Liver (tissue), 9 donors: ENCODE results near the gene MYL10. TPM values are rescaled to one million over a fixed set of nuclear protein-coding genes. Genes with fewer than 3 reads are reported as not detected.

Experiments used
- DNase-seq: peaks from one replicate; pipeline ENCODE4 v3.0.0-alpha.2; 2017; ENCODE audit warnings: low spot score
- H3K27ac ChIP-seq, 2 donors: one replicate each; pipeline ENCODE4 v1.7.0; 2013; ENCODE audit warnings: inconsistent platforms in 2 of 2, low read length in 2 of 2, control low read depth in 1 of 2, low read depth in 1 of 2, mild to moderate bottlenecking in 1 of 2
- H3K27me3 ChIP-seq, 4 donors: one replicate each; pipeline versions ENCODE4 v1.6.1 to v1.7.0; 2013; ENCODE audit warnings: low read length in 3 of 4, inconsistent platforms in 1 of 4, mild to moderate bottlenecking in 1 of 4, moderate library complexity in 1 of 4; ENCODE audit not compliant: control insufficient read depth in 4 of 4, insufficient read depth in 4 of 4
- H3K36me3 ChIP-seq, 4 donors: one replicate each; pipeline versions ENCODE4 v1.6.1 to v1.7.0; 2013; ENCODE audit warnings: low read length in 3 of 4, mild to moderate bottlenecking in 3 of 4, low read depth in 1 of 4, moderate library complexity in 1 of 4; ENCODE audit not compliant: control insufficient read depth in 4 of 4, insufficient read depth in 3 of 4
- H3K4me1 ChIP-seq, 4 donors: one replicate each; pipeline versions ENCODE4 v1.6.1 to v1.7.0; 2013; ENCODE audit warnings: low read length in 3 of 4, mild to moderate bottlenecking in 3 of 4, moderate library complexity in 1 of 4; ENCODE audit not compliant: control insufficient read depth in 4 of 4, insufficient read depth in 4 of 4
- H3K4me3 ChIP-seq, 3 donors: one replicate each; pipeline versions ENCODE4 v1.6.1 to v1.7.0; 2013; ENCODE audit warnings: low read length in 3 of 3, control low read depth in 1 of 3, low read depth in 1 of 3, mild to moderate bottlenecking in 1 of 3
- H3K9ac ChIP-seq, 2 donors: one replicate each; pipeline ENCODE4 v1.7.0; 2013; ENCODE audit warnings: low read length in 2 of 2, mild to moderate bottlenecking in 2 of 2, moderate library complexity in 2 of 2, control low read depth in 1 of 2, low read depth in 1 of 2
- H3K9me3 ChIP-seq, 4 donors: one replicate each; pipeline versions ENCODE4 v1.6.1 to v1.7.0; 2013; ENCODE audit warnings: low read length in 3 of 4; ENCODE audit not compliant: control insufficient read depth in 4 of 4
- EGR1 ChIP-seq, 2 donors: IDR thresholded peaks; 2 replicates each; pipeline ENCODE4 v1.6.1; 2016 to 2018; ENCODE audit warnings: antibody characterized with exemption in 2 of 2, low read depth in 2 of 2
- FOXA1 ChIP-seq: IDR thresholded peaks from 2 replicates; pipeline ENCODE4 v1.6.1; 2016; ENCODE audit warnings: antibody characterized with exemption
- GABPA ChIP-seq, 2 donors: IDR thresholded peaks in 1 of 2; conservative IDR thresholded peaks in 1 of 2; 2 replicates each; pipeline ENCODE4 v1.6.1; 2016; ENCODE audit warnings: antibody characterized with exemption in 2 of 2, mild to moderate bottlenecking in 1 of 2, moderate library complexity in 1 of 2
- HNF4A ChIP-seq, 2 donors: conservative IDR thresholded peaks; 2 replicates each; pipeline ENCODE4 v1.6.1; 2016; ENCODE audit warnings: antibody characterized with exemption in 2 of 2, mild to moderate bottlenecking in 2 of 2
- HNF4G ChIP-seq: IDR thresholded peaks from 2 replicates; pipeline ENCODE4 v1.6.1; 2016; ENCODE audit warnings: antibody characterized with exemption
- JUND ChIP-seq, 2 donors: IDR thresholded peaks; 2 replicates each; pipeline ENCODE4 v1.6.1; 2016; ENCODE audit warnings: antibody characterized with exemption in 2 of 2
- NR2F2 ChIP-seq: IDR thresholded peaks from 2 replicates; pipeline ENCODE4 v1.6.1; 2016; ENCODE audit warnings: antibody characterized with exemption
- RAD21 ChIP-seq, 2 donors: IDR thresholded peaks; 2 replicates each; pipeline ENCODE4 v1.6.1; 2016; ENCODE audit warnings: antibody characterized with exemption in 2 of 2, mild to moderate bottlenecking in 2 of 2
- RXRA ChIP-seq, 2 donors: IDR thresholded peaks; 2 replicates each; pipeline ENCODE4 v1.6.1; 2017 to 2018; ENCODE audit warnings: antibody characterized with exemption in 2 of 2, mild to moderate bottlenecking in 1 of 2
- SP1 ChIP-seq: IDR thresholded peaks from 2 replicates; pipeline ENCODE4 v1.6.1; 2018; ENCODE audit warnings: antibody characterized with exemption, mild to moderate bottlenecking
- TAF1 ChIP-seq: conservative IDR thresholded peaks from 2 replicates; pipeline ENCODE4 v1.6.1; 2016; ENCODE audit warnings: antibody characterized with exemption, mild to moderate bottlenecking
- YY1 ChIP-seq: IDR thresholded peaks from 2 replicates; pipeline ENCODE4 v1.6.1; 2016; ENCODE audit warnings: antibody characterized with exemption, mild to moderate bottlenecking
- WGBS: extraction: QIAGEN DNeasy Blood & Tissue Kit; methylation state at CpG from one replicate; pipeline ENCODE4 v1.1.7; 2013; 5-methylcytosine and 5-hydroxymethylcytosine counted together
- polyA plus RNA-seq, 2 donors: library from polyadenylated mRNA; stranded (reverse) in 1 of 2; unstranded in 1 of 2; fragments of 200-250 nt in 1 of 2; fragments of >200 nt in 1 of 2; fragmentation: Nextera tagmentation in 1 of 2; extraction: Ambion mirVana in 1 of 2; gene quantifications; one replicate each; pipeline versions ENCODE4 v1.2.1 to v1.2.3, GENCODE V29; 2013 to 2015
- total RNA-seq, 2 donors: library from RNA; depleted of rRNA; stranded (reverse); fragments of >200 nt; gene quantifications; one replicate each; pipeline ENCODE4 v1.2.3, GENCODE V29; 2014
- TF ChIP-seq, protein P1 (sequence below): fragments of 150-350 bp; IDR thresholded peaks from 2 replicates; pipeline ENCODE4 v1.5.1; 2017; ENCODE audit warnings: improper control_type of control experiment, low read depth, low read length; ENCODE audit not compliant: missing input control
- TF ChIP-seq, protein P2 (sequence below): IDR thresholded peaks from 2 replicates; pipeline ENCODE4 v1.6.1; 2016; ENCODE audit warnings: antibody characterized with exemption
- TF ChIP-seq, protein P3 (sequence below): IDR thresholded peaks from 2 replicates; pipeline ENCODE4 v1.6.1; 2016; ENCODE audit warnings: antibody characterized with exemption, mild to moderate bottlenecking
- donor health status: healthy.
- donor health status: healthy.
- donor health status: healthy.
- donor health status: healthy.
- donor health status: healthy.

The MYL10 gene
- total and polyA plus RNA-seq, 4 donors, result not detected

DNA sequence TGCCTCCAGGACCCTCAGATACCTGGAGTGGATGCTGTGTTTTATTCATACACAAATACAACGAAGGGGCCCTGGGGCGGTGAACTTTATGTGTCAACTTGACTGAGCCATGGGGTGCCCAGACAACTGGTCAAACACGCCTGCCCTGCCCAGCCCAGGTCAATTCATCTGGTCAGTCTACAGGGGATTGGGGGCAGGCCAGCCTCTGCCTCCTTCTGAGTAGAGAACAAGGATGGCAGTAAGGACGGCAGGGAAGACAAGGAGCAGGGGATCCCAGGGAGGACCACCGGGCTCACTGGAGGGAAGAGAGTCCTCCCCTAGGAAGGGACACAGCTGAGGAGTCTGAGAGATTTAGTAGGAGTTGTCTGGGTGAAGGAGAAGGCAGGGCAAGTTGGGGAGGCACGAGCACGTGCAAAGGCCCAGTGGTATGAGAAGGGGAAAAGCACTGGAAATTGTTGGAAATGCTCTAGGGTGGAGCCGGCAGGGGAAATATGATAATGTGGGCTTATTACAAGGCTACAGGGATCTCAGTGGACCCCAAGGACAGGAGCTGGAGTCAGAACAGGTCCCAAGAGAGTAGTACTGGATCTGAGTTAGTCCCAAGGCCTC is 63.4 kb downstream of the MYL10 start (continued):
- TF ChIP-seq, protein P1, sequence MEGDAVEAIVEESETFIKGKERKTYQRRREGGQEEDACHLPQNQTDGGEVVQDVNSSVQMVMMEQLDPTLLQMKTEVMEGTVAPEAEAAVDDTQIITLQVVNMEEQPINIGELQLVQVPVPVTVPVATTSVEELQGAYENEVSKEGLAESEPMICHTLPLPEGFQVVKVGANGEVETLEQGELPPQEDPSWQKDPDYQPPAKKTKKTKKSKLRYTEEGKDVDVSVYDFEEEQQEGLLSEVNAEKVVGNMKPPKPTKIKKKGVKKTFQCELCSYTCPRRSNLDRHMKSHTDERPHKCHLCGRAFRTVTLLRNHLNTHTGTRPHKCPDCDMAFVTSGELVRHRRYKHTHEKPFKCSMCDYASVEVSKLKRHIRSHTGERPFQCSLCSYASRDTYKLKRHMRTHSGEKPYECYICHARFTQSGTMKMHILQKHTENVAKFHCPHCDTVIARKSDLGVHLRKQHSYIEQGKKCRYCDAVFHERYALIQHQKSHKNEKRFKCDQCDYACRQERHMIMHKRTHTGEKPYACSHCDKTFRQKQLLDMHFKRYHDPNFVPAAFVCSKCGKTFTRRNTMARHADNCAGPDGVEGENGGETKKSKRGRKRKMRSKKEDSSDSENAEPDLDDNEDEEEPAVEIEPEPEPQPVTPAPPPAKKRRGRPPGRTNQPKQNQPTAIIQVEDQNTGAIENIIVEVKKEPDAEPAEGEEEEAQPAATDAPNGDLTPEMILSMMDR, result no peak
- TF ChIP-seq RAD21 (IDR thresholded peaks at IDR 0.05) (no peak), RXRA (IDR thresholded peaks at IDR 0.05) (no peak), HNF4G (no peak)

DNA sequence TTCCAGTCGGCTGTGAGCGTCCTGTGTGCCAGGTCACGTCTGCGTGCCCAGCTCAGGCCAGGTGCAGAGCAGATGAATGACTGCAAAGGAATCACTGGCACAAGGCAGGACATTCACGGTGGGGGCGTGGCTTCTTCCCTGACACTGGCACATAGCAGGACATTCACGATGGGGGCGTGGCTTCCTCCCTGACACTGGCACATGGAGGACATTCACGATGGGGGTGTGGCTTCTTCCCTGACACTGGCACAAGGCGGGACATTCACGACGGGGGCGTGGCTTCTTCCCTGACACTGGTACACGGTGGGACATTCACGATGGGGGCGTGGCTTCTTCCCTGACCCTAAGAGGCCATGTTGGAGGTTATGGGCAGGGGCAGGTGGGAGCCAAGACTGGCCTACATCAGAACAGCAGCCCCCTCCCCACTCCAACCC is 64.3 kb downstream of the MYL10 start:
- Histone ChIP-seq H3K27ac (no peak overlapping the region), H3K9me3 (no peaks in the 10 kb centered on the region), H3K27me3 (no peaks in the 10 kb centered on the region), H3K4me1 (no peaks in the 10 kb centered on the region), H3K9ac (no peak overlapping the region), H3K36me3 (no peaks in the 10 kb centered on the region), H3K4me3 (no peak overlapping the region)
- TF ChIP-seq RAD21 (IDR thresholded peaks at IDR 0.05) (no peak), RXRA (IDR thresholded peaks at IDR 0.05) (no peak), HNF4A (conservative IDR thresholded peaks at IDR 0.05) (no peak), YY1 (no peak), JUND (IDR thresholded peaks at IDR 0.05) (no peak), SP1 (no peak), NR2F2 (no peak), GABPA (IDR thresholded peaks at IDR 0.05 in 1 of 2, conservative IDR thresholded peaks at IDR 0.05 in 1 of 2) (no peak), TAF1 (no peak), HNF4G (no peak)
- TF ChIP-seq, protein P2, sequence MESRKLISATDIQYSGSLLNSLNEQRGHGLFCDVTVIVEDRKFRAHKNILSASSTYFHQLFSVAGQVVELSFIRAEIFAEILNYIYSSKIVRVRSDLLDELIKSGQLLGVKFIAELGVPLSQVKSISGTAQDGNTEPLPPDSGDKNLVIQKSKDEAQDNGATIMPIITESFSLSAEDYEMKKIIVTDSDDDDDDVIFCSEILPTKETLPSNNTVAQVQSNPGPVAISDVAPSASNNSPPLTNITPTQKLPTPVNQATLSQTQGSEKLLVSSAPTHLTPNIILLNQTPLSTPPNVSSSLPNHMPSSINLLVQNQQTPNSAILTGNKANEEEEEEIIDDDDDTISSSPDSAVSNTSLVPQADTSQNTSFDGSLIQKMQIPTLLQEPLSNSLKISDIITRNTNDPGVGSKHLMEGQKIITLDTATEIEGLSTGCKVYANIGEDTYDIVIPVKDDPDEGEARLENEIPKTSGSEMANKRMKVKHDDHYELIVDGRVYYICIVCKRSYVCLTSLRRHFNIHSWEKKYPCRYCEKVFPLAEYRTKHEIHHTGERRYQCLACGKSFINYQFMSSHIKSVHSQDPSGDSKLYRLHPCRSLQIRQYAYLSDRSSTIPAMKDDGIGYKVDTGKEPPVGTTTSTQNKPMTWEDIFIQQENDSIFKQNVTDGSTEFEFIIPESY, result no peak
- TF ChIP-seq, protein P1, result no peak
- no peak for DNase-seq
- 45% methylated on average over 16 of the region's 16 CpGs for WGBS

DNA sequence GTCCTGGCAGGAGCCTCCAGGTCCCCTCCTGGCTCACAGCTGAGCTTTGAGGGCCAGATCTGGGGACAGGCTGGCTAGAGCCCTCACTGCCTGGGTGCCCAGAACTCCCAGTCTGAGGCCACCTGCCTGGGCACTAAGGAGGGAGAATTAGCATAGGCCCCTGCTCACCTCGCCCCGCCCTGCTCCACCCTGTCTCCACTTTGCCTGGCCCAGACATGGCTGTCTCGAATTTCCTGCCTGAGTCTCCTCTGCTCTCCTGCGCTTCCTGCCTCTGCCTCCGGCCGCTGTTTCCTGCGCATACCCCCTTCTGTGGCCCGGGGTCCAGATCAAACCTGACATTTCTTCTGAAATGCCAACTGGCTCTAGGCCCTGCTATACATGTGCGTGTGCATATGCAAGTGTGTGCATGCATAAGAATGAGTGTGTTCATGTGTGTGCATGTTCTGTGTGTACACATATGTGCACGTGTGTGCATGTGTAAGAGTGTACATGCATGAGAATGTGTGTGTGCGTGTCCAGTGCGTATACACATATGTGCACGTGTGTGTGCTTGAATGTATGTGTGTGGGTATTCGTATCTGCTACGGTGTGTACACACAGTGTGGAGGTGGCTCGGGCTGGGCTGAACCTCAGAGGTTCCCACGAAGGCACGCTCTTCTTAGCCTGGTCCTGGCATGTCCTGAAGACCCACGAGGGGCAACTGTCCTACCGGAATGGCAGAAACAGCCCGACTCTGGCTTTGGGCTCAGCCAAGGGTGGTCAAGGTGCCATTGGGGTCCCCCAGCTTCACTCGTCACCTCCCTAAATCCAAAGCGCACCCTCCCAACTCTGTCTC is 64.9 kb downstream of the MYL10 start:
- no peak for DNase-seq
- no peak overlapping the region for H3K4me3 ChIP-seq
- TF ChIP-seq FOXA1, result no peak
- TF ChIP-seq TAF1, result no peak
- TF ChIP-seq SP1, result no peak
- no peak for TF ChIP-seq JUND (IDR thresholded peaks at IDR 0.05)
- no peak for TF ChIP-seq EGR1 (IDR thresholded peaks at IDR 0.05; ENCODE audit: low read depth in 2 of 2)
- TF ChIP-seq, protein P3, sequence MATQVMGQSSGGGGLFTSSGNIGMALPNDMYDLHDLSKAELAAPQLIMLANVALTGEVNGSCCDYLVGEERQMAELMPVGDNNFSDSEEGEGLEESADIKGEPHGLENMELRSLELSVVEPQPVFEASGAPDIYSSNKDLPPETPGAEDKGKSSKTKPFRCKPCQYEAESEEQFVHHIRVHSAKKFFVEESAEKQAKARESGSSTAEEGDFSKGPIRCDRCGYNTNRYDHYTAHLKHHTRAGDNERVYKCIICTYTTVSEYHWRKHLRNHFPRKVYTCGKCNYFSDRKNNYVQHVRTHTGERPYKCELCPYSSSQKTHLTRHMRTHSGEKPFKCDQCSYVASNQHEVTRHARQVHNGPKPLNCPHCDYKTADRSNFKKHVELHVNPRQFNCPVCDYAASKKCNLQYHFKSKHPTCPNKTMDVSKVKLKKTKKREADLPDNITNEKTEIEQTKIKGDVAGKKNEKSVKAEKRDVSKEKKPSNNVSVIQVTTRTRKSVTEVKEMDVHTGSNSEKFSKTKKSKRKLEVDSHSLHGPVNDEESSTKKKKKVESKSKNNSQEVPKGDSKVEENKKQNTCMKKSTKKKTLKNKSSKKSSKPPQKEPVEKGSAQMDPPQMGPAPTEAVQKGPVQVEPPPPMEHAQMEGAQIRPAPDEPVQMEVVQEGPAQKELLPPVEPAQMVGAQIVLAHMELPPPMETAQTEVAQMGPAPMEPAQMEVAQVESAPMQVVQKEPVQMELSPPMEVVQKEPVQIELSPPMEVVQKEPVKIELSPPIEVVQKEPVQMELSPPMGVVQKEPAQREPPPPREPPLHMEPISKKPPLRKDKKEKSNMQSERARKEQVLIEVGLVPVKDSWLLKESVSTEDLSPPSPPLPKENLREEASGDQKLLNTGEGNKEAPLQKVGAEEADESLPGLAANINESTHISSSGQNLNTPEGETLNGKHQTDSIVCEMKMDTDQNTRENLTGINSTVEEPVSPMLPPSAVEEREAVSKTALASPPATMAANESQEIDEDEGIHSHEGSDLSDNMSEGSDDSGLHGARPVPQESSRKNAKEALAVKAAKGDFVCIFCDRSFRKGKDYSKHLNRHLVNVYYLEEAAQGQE, result no peak
- H3K27ac ChIP-seq, result no peak overlapping the region
- no peaks in the 10 kb centered on the region for H3K36me3 ChIP-seq
- no peaks in the 10 kb centered on the region for H3K9me3 ChIP-seq
- H3K9ac ChIP-seq, result no peak overlapping the region
- no peaks in the 10 kb centered on the region for H3K27me3 ChIP-seq
- no peaks in the 10 kb centered on the region for H3K4me1 ChIP-seq
- 77% methylated on average over 23 of the region's 23 CpGs for WGBS
